ENCODE results near the gene CRIM1.

GRCh38 chr2:36405183-36405582, 49.6 kb downstream of the CRIM1 start:
- TF ChIP-seq NFIC (IDR thresholded peaks at IDR 0.05) (no peak), TAF1 (IDR thresholded peaks at IDR 0.05; ENCODE audit: low read depth) (no peak), CEBPB (IDR thresholded peaks at IDR 0.05) (no peak), EGR1 (IDR thresholded peaks at IDR 0.05) (no peak), EP300 (IDR thresholded peaks at IDR 0.05; ENCODE audit: borderline replicate concordance) (no peak), TEAD4 (IDR thresholded peaks at IDR 0.05) (no peak)
- TF ChIP-seq, protein P1, sequence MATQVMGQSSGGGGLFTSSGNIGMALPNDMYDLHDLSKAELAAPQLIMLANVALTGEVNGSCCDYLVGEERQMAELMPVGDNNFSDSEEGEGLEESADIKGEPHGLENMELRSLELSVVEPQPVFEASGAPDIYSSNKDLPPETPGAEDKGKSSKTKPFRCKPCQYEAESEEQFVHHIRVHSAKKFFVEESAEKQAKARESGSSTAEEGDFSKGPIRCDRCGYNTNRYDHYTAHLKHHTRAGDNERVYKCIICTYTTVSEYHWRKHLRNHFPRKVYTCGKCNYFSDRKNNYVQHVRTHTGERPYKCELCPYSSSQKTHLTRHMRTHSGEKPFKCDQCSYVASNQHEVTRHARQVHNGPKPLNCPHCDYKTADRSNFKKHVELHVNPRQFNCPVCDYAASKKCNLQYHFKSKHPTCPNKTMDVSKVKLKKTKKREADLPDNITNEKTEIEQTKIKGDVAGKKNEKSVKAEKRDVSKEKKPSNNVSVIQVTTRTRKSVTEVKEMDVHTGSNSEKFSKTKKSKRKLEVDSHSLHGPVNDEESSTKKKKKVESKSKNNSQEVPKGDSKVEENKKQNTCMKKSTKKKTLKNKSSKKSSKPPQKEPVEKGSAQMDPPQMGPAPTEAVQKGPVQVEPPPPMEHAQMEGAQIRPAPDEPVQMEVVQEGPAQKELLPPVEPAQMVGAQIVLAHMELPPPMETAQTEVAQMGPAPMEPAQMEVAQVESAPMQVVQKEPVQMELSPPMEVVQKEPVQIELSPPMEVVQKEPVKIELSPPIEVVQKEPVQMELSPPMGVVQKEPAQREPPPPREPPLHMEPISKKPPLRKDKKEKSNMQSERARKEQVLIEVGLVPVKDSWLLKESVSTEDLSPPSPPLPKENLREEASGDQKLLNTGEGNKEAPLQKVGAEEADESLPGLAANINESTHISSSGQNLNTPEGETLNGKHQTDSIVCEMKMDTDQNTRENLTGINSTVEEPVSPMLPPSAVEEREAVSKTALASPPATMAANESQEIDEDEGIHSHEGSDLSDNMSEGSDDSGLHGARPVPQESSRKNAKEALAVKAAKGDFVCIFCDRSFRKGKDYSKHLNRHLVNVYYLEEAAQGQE (IDR thresholded peaks at IDR 0.05; ENCODE audit: low read depth), result no peak
